Stimulated activated CD8-positive, alpha-beta memory T cell treated with anti-CD3 and anti-CD28 coated beads, Interleukin-15, amount 100 ng/mL, for 48 hours (primary cell): Measurements from ENCODE around the gene DNAJC13.

Experiments used
- DNase-seq, 2 donors: peaks; one replicate each; pipeline ENCODE4 v3.0.0-alpha.2; 2020; ENCODE audit warnings: low read depth in 2 of 2

The DNAJC13 gene

DNA sequence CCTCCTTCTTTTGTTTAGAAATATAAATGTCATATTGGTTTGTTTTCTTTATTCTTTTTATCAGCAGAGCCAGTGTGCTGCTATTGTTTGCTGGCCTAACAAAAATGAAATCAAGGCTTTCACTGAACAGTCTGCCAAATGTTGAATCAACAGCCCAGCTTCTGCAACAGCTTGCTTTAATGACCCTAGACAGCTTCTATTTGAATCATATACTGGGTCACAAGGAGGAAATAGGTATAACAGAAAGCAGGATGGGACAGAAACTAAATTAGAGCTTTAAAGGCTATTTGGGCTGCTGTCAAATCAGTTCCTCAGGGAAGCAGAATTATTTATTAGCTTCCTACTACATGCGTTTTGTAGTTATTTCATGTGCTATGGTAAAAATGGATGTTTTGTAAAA lies 12.1 kb upstream of the DNAJC13 start:
- DNase-seq: no peak

- no peak for DNase-seq
Measured at GRCh38 chr3:132405609-132406299, 11.5 kb upstream of the DNAJC13 start.

- DNase-seq: no peak
Measured at GRCh38 chr3:132406587-132406986, 10.7 kb upstream of the DNAJC13 start.

DNA sequence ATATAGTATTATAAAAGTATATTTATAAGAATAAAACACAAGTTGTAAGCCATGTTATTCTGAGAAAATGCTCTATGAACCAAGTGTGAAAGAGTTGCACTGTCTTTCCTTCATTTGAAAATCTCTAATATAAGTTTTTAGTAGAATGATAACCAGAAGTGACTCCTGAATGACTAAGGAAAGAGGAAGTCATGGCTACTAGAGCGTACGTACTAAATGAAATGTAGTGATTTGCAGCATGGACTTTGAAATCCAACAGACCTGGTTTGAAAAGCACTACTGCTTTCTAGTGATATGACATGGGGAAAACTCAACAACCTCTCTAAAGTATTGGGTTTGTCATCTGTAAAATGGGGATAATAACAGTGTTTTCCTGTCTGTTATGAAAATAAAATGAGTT lies 10.3 kb upstream of the DNAJC13 start:
- DNase-seq: no peak

DNA sequence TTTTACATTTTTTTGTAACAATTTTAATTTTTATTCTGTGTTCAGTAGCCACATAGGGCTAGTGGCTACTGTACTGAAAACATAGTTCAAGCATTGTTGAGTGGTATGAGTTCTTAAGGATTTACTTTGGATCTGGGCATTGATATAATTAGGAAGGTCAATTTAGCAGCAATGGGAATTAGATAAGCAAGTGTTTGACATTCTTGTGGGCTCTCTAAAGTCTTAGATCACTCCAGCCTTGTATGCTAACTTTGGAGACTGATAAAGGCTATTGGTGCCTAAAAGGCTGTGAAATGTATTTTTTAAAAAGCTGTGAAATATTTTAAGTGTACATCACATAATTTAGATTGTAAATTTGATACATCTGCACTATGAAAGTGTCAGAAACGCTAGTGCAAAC lies 2.5 kb upstream of the DNAJC13 start:
- no peak for DNase-seq

DNA sequence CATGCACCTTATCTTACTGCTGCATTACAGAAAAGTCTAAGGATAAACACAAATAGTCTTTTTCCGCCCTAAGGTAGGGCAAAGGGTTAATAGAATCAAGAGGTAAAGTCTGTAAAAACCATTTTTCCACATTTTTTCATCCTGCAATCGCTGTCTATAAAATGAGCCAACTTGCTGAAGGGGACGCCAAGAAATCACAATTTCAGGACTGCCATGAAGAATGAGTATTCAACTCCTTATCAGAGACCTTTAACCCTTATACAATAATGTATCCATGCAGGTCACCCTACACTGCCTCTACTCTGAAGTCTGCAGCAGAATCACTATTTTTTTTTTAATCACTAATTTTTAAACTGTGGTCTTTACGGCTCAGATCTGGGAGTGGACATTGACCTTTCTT lies 1.1 kb upstream of the DNAJC13 start:
- DNase-seq: no peak

GRCh38 chr3:132417695-132418411 lies 551 bp downstream of the DNAJC13 start:
- DNase-seq: peak; percentile 25 to 34

DNA sequence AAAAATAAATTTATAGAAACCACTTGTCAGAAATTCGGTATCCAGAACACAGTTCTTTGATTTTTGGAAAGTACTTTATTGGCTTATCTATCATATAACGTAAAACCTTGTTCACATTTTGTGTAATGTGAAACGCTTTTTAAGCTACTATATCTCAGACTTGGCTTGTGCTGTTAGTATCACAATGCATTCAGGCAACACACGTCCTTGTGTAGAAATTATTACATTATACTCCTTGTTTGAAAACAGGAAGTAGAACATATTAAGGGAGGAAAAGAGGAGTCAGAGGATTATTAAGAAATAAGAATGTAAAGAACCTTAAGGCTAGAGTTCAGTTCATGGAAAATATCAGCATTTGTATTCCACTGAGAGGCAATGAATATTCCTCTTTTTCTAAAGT lies 1.6 kb downstream of the DNAJC13 start:
- DNase-seq: no peak

GRCh38 chr3:132421832-132422231 lies 4.5 kb downstream of the DNAJC13 start:
- DNase-seq: no peak

DNA sequence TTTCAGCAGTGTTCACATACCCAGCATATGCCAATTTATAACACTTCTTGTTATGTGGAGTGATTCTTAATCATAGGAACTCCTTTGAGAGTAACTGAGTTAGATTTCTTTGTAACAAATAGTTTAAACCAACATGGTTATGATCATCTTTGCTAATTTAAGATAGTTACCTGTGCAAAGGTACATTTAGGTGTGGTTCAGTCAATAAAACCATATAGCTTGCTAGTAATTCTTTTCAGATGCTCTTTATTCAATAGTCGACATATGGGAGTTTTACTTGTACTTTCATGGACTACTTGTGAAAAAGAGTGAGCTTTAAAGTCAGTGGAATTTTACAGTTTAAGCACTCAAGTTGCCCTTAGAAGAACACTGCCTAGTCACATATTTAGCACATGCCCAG lies 5.2 kb downstream of the DNAJC13 start:
- no peak for DNase-seq

DNA sequence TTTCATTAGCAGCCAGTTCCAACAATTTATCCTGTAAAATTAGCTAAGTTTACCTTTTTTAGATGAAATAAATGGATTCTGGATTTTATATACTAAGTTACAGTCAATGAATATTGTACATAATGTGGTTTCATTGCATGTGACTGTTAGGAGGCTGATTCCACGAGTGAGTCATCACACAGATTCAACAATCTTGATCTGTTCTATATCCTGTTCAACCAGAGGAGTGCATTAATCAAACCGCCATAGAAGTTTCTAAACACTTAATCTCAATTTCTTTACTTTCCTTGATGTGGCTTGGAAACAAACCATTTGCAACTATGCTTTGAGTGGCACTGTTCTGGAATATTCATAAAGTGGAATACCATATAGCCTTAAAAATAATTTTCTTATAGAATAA lies 15.3 kb downstream of the DNAJC13 start:
- no peak for DNase-seq

- DNase-seq: no peak
Measured at GRCh38 chr3:132433121-132433520, 15.8 kb downstream of the DNAJC13 start.

- DNase-seq: no peak
Measured at GRCh38 chr3:132435224-132435910, 18.1 kb downstream of the DNAJC13 start.

- DNase-seq: no peak
Measured at GRCh38 chr3:132435911-132436425, 18.7 kb downstream of the DNAJC13 start.

DNA sequence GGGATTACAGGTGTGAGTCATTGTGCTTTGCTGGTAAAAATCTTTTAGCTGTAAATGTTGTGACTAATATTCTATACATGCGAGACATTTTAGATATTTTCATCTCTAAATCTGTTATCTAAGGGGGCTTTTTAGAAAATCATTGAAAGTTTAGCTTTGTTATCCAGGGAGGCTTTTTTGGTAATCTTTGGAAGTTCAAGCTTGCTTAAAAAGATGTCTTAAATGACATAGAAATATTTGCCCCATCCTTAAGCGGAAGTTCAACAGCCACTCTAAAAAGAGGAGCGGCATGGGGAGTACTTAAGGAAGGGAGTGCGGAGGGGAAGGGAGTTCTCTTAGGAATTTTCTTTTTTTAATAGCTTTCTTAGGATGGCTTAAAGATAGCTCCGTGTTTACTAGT lies 26.1 kb downstream of the DNAJC13 start:
- DNase-seq: no peak

DNA sequence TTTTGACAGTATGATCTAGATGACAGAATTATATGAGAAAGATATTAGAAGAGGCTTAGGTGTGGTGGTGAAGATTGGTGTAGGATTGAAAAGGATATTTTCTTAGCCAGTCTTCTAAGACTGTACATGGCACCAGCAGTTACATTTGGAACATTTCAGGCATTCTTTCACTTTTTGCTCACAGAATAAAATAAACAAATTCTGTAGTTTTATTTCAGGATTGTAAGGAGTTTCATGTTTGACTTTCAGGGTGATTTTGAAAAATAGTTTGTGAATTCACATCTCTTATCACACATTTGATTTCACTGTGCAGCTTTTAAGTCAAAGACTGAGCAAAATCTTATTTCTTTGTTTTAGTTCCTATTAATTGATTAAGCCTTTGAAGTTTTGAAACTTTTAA lies 27.1 kb downstream of the DNAJC13 start:
- DNase-seq: no peak

DNA sequence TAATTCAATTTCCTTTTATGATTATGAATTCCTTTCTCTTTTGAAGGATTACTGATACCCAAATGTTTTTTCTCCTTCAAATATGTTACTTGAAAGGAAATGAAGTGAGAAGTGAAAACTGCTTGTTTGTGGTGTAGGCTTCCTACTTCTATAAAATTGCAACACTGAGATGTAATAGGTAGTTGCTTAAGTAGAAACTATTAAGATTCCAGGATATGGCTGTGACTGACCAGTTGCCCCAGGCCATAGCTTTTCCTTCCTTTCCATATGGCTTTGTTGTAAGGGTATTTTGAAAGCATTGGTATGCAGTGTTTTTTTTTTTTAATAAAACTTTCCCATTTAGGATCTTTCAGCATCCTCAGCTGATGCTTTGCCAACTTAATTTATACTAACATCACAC lies 28.5 kb downstream of the DNAJC13 start:
- DNase-seq: no peak

GRCh38 chr3:132448216-132448961 lies 31.1 kb downstream of the DNAJC13 start:
- no peak for DNase-seq

- DNase-seq: no peak
Measured at GRCh38 chr3:132456136-132456535, 38.8 kb downstream of the DNAJC13 start.

DNA sequence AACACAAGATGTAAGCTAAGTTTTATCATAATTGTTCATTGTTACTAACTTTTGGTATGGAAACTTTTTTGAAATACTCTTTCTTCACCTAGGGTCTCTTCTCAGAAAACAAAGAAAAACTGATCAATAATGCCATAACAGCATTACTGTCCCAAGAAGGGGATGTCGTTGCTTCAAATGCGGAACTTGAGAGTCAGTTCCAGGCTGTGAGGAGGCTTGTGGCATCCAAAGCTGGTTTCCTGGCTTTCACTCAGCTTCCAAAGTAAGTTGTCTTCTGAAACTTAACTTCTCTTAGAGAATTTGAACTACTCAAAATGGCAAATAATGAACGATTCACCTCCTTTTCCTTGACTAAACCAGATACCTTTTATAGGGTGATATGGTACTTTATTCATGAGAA lies 39.3 kb downstream of the DNAJC13 start:
- no peak for DNase-seq

DNA sequence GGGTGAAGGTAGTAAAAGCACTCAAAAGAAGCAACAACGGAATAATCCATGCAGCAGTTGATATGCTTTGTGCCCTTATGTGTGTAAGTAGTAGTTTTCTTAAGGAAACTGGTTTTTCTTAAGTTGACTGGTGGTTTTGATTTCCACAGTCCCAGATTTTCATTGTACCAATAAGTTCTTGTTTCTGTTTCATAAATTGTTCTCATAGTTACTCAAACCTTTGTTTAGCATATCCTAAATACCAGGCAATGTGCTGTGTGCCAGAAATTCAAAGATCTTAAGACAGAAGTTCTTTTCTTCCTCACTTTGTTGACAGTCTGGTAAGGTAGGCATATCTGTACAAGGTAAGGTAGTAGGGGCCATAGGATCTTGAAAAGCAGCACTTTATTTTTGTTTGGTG lies 40.0 kb downstream of the DNAJC13 start:
- no peak for DNase-seq

DNA sequence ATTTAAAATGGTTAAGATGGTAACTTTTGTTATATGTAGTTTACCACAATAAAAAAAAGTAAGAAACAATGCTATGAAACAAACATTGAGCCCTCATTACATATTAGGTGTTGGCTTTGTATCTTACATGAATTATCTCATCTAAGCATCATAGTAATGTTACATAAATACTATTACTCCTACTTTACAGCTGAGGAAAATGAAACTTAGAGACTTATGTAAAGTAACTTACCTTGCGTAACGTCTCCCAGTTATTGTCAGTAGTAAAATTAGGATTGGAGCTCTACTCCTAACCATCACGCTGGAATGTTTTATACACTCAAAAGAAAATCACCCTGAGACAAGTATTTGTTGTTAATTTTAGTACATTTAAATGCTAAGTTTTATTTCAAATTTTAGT lies 42.2 kb downstream of the DNAJC13 start:
- DNase-seq: no peak
